ENCODE data around the gene SH3GLB1. TPM values are rescaled to one million over a fixed set of nuclear protein-coding genes. Genes with fewer than 3 reads are reported as not detected.
A peak's percentile ranks its signal among the peaks of the same experiment; 100 is the strongest.

The SH3GLB1 gene
- total and polyA plus RNA-seq, 2 of the 8 experiments (the other 6 are each of a cell fraction or from before 2014, with no cell fraction given): 7.7 to 43.1 TPM

DNA sequence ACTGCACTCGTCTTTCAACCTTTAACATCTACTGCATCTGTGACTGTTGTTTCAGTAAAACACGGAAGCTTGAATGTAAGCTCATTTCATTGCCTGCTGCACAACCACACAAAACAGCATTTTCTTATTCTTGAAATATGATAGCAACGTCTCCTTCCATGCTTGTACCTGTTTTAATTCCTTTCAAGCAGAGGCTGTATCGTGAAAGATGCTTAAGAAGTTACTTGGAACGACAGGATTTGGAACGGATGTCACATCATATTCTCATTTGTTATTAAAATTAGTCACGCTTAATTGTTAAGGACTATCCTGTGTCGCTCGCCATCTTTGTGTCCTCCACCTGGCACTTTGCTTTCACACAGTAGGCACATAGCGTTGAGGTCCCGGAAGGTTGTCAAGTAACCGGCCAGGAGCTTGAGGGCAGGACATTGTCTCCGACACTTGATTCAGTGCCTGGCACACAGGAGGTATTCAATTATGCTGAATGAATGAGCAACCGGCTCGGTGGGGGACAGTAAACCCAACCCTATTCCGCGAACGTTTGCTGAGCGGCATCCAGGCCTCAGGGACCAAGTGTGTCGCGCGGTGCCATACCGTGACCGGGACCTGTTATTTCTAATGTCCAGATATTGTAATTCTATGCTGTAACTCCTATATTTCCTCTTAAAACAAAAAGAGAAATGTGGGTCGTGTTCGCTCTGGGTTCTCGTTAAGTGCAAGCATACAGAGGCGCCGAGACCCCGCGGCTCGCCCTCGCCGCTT lies 499 bp upstream of the SH3GLB1 start:
- Histone ChIP-seq H3K4me1 (replicated peaks in 1 of 4; ENCODE audit: control insufficient read depth in 3 of 4, insufficient read depth in 4 of 4, low read length in 3 of 4) (peaks cover 0 to 7% (median 3%) of the 10 kb centered on the region in 4 experiments; a peak in 4 of 7 replicates), H3K79me1 (ENCODE audit: low read depth, low read length) (no peaks in the 10 kb centered on the region), H3K23me2 (ENCODE audit: low read depth, low read length) (peaks cover 10% of the 10 kb centered on the region), H3K14ac (ENCODE audit: insufficient read length) (no peak overlapping the region), H4K91ac (replicated peaks; ENCODE audit: insufficient read length, low read length) (peak overlapping the region; percentile 79), H3K36me3 (ENCODE audit: control insufficient read depth in 2 of 4, insufficient read depth in 4 of 4, low read length in 3 of 4) (no peaks in the 10 kb centered on the region), H3K18ac (ENCODE audit: extremely low read depth, low read length) (peak overlapping the region; percentile 93), H2AFZ (ENCODE audit: low read length) (peak overlapping the region; percentile 96), H3K27me3 (replicated peaks in 1 of 4; ENCODE audit: control insufficient read depth in 3 of 4, extremely low read depth in 1 of 4, insufficient read depth in 3 of 4, low read length in 3 of 4) (no peaks in the 10 kb centered on the region; a peak in 1 of 7 replicates), H2BK120ac (replicated peaks; ENCODE audit: low read depth, low read length) (no peak overlapping the region), H3K4ac (replicated peaks; ENCODE audit: insufficient read length, low read depth, low read length) (no peak overlapping the region), H4K20me1 (replicated peaks in 1 of 2; ENCODE audit: control insufficient read depth in 1 of 2, insufficient read depth in 2 of 2, low read length in 2 of 2) (no peaks in the 10 kb centered on the region), H3K9me3 (ENCODE audit: insufficient read depth in 2 of 2, low read depth in 1 of 2, low read length in 1 of 2) (no peaks in the 10 kb centered on the region), H4K8ac (ENCODE audit: extremely low read depth, insufficient read depth, low read length) (peak overlapping the region; percentile 69; the same call in 1 of the 2 replicates), H4K5ac (ENCODE audit: insufficient read length, low read depth, low read length) (peak overlapping the region; percentile 18), H3K56ac (replicated peaks; ENCODE audit: insufficient read length, low read depth, low read length) (no peak overlapping the region), H3K4me3 (ENCODE audit: extremely low read depth in 1 of 4, insufficient read depth in 2 of 4, low read depth in 3 of 4, low read length in 4 of 4) (peak overlapping the region; percentile 70 to 83 (median 82)), H3K23ac (ENCODE audit: insufficient read length) (no peak overlapping the region), H2BK15ac (ENCODE audit: low read length) (peak overlapping the region; percentile 22; the same call in 1 of the 2 replicates), H2BK5ac (ENCODE audit: low read depth, low read length) (no peak overlapping the region; the same call in 1 of the 2 replicates), H2BK12ac (ENCODE audit: low read depth, low read length) (peak overlapping the region; percentile 3; the same call in 1 of the 2 replicates), H3K4me2 (ENCODE audit: insufficient read depth in 1 of 2, low read depth in 2 of 2, low read length in 2 of 2) (peak overlapping the region; percentile 89 to 93), H3K27ac (ENCODE audit: low read depth, low read length) (no peak overlapping the region), H3K79me2 (ENCODE audit: control insufficient read depth in 1 of 2, insufficient read depth in 2 of 2, low read length in 2 of 2) (peaks cover 0 to 33% of the 10 kb centered on the region in 2 experiments; a peak in 2 of 4 replicates), H3K9ac (replicated peaks in 1 of 4; ENCODE audit: extremely low read depth in 1 of 4, low read depth in 3 of 4, low read length in 3 of 4) (peak overlapping the region in 3 of 4 experiments; percentile 52 to 63 (median 62); a peak in 5 of 7 replicates), H2AK5ac (ENCODE audit: low read depth, low read length) (no peak overlapping the region), H2BK20ac (ENCODE audit: low read length) (no peak overlapping the region)
- 10% methylated on average over 34 of the region's 34 CpGs; no CpG with 5 or more reads in 1 of the 2 experiments for WGBS, 2 experiments (ENCODE audit: extremely low coverage in 1 of 2, insufficient coverage in 1 of 2, insufficient read length in 1 of 2, insufficient replicate concordance in 2 of 2, low coverage in 1 of 2, low lambda C conversion rate in 2 of 2, missing lambda C conversion rate in 1 of 2)
- FAIRE-seq (no peak), DNase-seq (ENCODE audit: low read depth in 1 of 2, low spot score in 2 of 2) (peak in 1 of 2 experiments; percentile 9)
- ChIA-PET CTCF (ENCODE audit: partially characterized antibody) (interaction anchor here (0.7 to 4.9 kb wide), 33 partner anchors 8 to 380 kb away, joined by 3 to 38 read pairs (median 4); no protein-coding TSS in a partner anchor), POLR2A (ENCODE audit: partially characterized antibody) (interaction anchor here (0.8 to 2.5 kb wide), 15 partner anchors 8 to 349 kb away, joined by 3 to 8 read pairs (median 3); partner anchors contain the start of genes HS2ST1, ODF2L and SELENOF)
- TF ChIP-seq, protein P1, sequence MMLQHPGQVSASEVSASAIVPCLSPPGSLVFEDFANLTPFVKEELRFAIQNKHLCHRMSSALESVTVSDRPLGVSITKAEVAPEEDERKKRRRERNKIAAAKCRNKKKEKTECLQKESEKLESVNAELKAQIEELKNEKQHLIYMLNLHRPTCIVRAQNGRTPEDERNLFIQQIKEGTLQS (IDR thresholded peaks at IDR 0.05; ENCODE audit: insufficient read depth, low read depth, low read length): no peak
- TF ChIP-seq CTBP2 (IDR thresholded peaks at IDR 0.05; ENCODE audit: borderline replicate concordance, insufficient read depth, insufficient read length, low read length): no peak
- TF ChIP-seq POLR2A (IDR thresholded peaks at IDR 0.05; ENCODE audit: control extremely low read depth in 1 of 2, low read depth in 2 of 2, low read length in 2 of 2): peak; percentile 77 to 89; a peak in 2 of 3 replicates
- no peak for TF ChIP-seq TCF12 (IDR thresholded peaks at IDR 0.05; ENCODE audit: low read depth, low read length)
- peak; percentile 72 for TF ChIP-seq ASH2L (IDR thresholded peaks at IDR 0.05; ENCODE audit: low read length)
- 0 out of 2 replicates have a peak, but pooled peaks have one; percentile 43 for TF ChIP-seq YY1 (IDR thresholded peaks at IDR 0.05; ENCODE audit: low read depth, low read length)
- no peak for TF ChIP-seq FOSL1 (IDR thresholded peaks at IDR 0.05; ENCODE audit: insufficient read depth, low read depth, low read length)
- no peak for TF ChIP-seq CBX5 (IDR thresholded peaks at IDR 0.05; ENCODE audit: low read depth, low read length)
- no peak for TF ChIP-seq KDM5A (IDR thresholded peaks at IDR 0.05; ENCODE audit: low read length)
- TF ChIP-seq SIN3A (conservative IDR thresholded peaks at IDR 0.05 in 1 of 2, IDR thresholded peaks at IDR 0.05 in 1 of 2; ENCODE audit: low read depth in 1 of 2, low read length in 2 of 2): no peak
